NB4 (cell line): ENCODE data around the gene RETREG3.

Experiments
- POLR2A ChIP-seq: IDR thresholded peaks from 2 replicates; pipeline ENCODE4 v1.6.1; 2011; ENCODE audit warnings: mild to moderate bottlenecking; ENCODE audit not compliant: insufficient read length; ENCODE audit errors: extremely low read depth
- TF ChIP-seq, protein P1 (sequence below): IDR thresholded peaks from one replicate; pipeline ENCODE4 v1.5.1; 2012; ENCODE audit warnings: low read depth, low read length

GRCh38 chr17:42596386-42596785 lies 12.8 kb downstream of the RETREG3 start:
- TF ChIP-seq POLR2A, result no peak
- TF ChIP-seq, protein P1, sequence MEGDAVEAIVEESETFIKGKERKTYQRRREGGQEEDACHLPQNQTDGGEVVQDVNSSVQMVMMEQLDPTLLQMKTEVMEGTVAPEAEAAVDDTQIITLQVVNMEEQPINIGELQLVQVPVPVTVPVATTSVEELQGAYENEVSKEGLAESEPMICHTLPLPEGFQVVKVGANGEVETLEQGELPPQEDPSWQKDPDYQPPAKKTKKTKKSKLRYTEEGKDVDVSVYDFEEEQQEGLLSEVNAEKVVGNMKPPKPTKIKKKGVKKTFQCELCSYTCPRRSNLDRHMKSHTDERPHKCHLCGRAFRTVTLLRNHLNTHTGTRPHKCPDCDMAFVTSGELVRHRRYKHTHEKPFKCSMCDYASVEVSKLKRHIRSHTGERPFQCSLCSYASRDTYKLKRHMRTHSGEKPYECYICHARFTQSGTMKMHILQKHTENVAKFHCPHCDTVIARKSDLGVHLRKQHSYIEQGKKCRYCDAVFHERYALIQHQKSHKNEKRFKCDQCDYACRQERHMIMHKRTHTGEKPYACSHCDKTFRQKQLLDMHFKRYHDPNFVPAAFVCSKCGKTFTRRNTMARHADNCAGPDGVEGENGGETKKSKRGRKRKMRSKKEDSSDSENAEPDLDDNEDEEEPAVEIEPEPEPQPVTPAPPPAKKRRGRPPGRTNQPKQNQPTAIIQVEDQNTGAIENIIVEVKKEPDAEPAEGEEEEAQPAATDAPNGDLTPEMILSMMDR, result no peak
